ENCODE results near the gene ERGIC3. TPM values are rescaled to one million over a fixed set of nuclear protein-coding genes. Genes with fewer than 3 reads are reported as not detected.

ERGIC3 gene
- total and polyA plus RNA-seq, 2 of the 13 experiments (the other 11 are each of a cell fraction or from before 2014, with no cell fraction given) = 407 to 670 TPM

- no peak for TF ChIP-seq TFE3 (CRISPR knock-in tag; IDR thresholded peaks at IDR 0.05)
- peak; percentile 74 for TF ChIP-seq RFX3 (CRISPR knock-in tag; IDR thresholded peaks at IDR 0.05)
- TF ChIP-seq GMEB2 (CRISPR knock-in tag; IDR thresholded peaks at IDR 0.05; ENCODE audit: low read depth) = no peak
- no peak; the same call in 1 of the 2 replicates for TF ChIP-seq ZNF431 (CRISPR knock-in tag; IDR thresholded peaks at IDR 0.05; ENCODE audit: borderline replicate concordance, low read depth)
- TF ChIP-seq ZNF747 (CRISPR knock-in tag; IDR thresholded peaks at IDR 0.05; ENCODE audit: borderline replicate concordance) = peak; percentile 95
- no peak for TF ChIP-seq FOSL1 (CRISPR knock-in tag; IDR thresholded peaks at IDR 0.05; ENCODE audit: borderline replicate concordance)
- peak; percentile 52; the same call in 1 of the 2 replicates for TF ChIP-seq ZNF317 (CRISPR knock-in tag; IDR thresholded peaks at IDR 0.05)
- peak; percentile 98 for TF ChIP-seq TAF15 (IDR thresholded peaks at IDR 0.05; ENCODE audit: low read depth, low read length, poor library complexity, severe bottlenecking)
- peak; percentile 81; the same call in 1 of the 2 replicates for TF ChIP-seq ZFP36L1 (CRISPR knock-in tag; IDR thresholded peaks at IDR 0.05)
- peak; percentile 64 for TF ChIP-seq ZNF781 (CRISPR knock-in tag; IDR thresholded peaks at IDR 0.05; ENCODE audit: borderline replicate concordance, not compliant biosample characterization)
- peak; percentile 55; the same call in 1 of the 2 replicates for TF ChIP-seq ZNF839 (CRISPR knock-in tag; IDR thresholded peaks at IDR 0.05; ENCODE audit: borderline replicate concordance)
- TF ChIP-seq ZBTB4 (CRISPR knock-in tag; IDR thresholded peaks at IDR 0.05; ENCODE audit: borderline replicate concordance) = no peak
Observed at GRCh38 chr20:35541783-35542662, at the start of gene ERGIC3 (continued).
